Right ventricle myocardium inferior (tissue), 1 donor: ENCODE measurements around the gene FCRLA. TPM values are rescaled to one million over a fixed set of nuclear protein-coding genes. Genes with fewer than 3 reads are reported as not detected.
"Not testable (repeated sequence)": the region's sequence is repeated elsewhere in the genome, so short reads cannot be mapped to it uniquely, and the experiment has no call there.

Source experiments
- ATAC-seq: fragments of 200-7000 bp; cut with Tn5 transposase; one replicate; pipeline ENCODE4 v1.9.1; 2020; ENCODE audit warnings: mild to moderate bottlenecking, moderate library complexity
- DNase-seq: peaks from one replicate; pipeline ENCODE4 v3.0.0; 2021; ENCODE audit errors: missing footprints
- intact Hi-C: fragments of 100-400 bp; cut with DNase I; formaldehyde crosslinking; loops from one replicate; pipeline ENCODE4 v1.11.0; 2022
- total RNA-seq: library from RNA; stranded (reverse); fragmentation: NEBNext Ultra II Directional; extraction: Animal tissue kit (Norgen Biotek cat#: 25700); gene quantifications from one replicate; pipeline ENCODE4 v1.2.1, GENCODE V29; 2021
- donor health status: DM: no; HTN: yes; CAD: no; lungs with severe emphysema.

FCRLA gene
- total RNA-seq, 1 donor from 2014 or later = not detected

DNA sequence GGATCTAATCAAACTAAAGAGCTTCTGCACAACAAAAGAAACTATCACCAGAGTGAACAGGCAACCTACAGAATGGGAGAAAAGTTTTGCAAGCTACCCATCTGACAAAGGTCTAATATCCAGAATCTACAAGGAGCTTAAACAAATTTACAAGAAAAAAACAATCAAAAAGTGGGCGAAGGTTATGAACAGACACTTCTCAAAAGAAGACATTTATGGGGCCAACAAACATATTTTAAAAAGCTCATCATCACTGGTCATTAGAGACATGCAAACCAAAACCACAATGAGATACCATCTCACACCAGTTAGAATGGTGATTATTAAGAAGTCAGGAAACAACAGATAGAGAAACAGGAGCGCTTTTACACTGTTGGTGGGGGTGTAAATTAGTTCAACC, 8.7 kb upstream of the FCRLA start:
- intact Hi-C loops, DNase-seq, ATAC-seq: not testable (repeated sequence)

DNA sequence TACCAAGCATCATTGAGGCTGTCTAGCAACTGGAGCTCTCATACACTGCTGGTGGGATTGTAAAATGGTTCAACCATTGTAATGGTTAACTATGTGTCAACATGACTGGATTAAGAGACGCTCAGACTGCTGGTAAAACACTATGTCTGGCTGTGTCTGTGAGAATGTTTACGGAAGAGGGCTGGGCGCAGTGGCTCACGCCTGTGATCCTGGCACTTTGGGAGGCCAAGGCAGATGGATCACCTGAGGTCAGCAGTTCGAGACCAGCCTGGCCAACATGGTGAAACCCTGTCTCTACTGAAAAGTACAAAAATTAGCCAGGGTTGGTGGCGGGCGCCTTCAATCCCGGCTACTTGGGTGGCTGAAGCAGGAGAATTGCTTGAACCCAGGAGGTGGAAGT, 4.8 kb upstream of the FCRLA start:
- intact Hi-C loops = no loop called here
- DNase-seq = no peak
- no peak for ATAC-seq

- ATAC-seq (no peak), DNase-seq (no peak)
- intact Hi-C loops = no loop called here
Observed at GRCh38 chr1:161705537-161705936, 1.5 kb upstream of the FCRLA start.

GRCh38 chr1:161706113-161706481, 932 bp upstream of the FCRLA start:
- intact Hi-C loops = no loop called here
- no peak for DNase-seq
- ATAC-seq = no peak

- ATAC-seq = no peak
- intact Hi-C loops = no loop called here
- no peak for DNase-seq
Observed at GRCh38 chr1:161707503-161707902, 474 bp downstream of the FCRLA start.

GRCh38 chr1:161709373-161709772, 2.3 kb downstream of the FCRLA start:
- intact Hi-C loops = no loop called here
- DNase-seq = no peak
- no peak for ATAC-seq

DNA sequence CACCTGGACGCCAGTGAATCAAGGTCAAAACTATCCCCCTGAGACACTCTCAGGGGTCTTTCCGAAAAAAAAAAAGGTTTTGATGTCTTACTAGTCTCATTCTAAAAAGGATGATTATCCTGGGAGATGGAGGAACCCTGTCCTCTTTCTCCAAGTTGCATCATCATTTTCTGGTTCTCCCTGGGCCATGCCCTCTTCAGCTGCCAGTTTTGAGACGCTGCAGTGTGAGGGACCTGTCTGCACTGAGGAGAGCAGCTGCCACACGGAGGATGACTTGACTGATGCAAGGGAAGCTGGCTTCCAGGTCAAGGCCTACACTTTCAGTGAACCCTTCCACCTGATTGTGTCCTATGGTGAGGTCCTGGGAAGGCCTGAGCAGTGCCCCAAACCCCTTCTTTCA, 3.5 kb downstream of the FCRLA start:
- intact Hi-C loops = no loop called here
- no peak for ATAC-seq
- no peak for DNase-seq

GRCh38 chr1:161718559-161719324, 11.7 kb downstream of the FCRLA start:
- intact Hi-C loops = no loop called here
- DNase-seq (no peak), ATAC-seq (no peak)

- ATAC-seq = no peak
- intact Hi-C loops = no loop called here
- no peak for DNase-seq
Observed at GRCh38 chr1:161719325-161719611, 12.2 kb downstream of the FCRLA start.

- DNase-seq (no peak), ATAC-seq (no peak)
- intact Hi-C loops = no loop called here
Observed at GRCh38 chr1:161720422-161720821, 13.4 kb downstream of the FCRLA start.

DNA sequence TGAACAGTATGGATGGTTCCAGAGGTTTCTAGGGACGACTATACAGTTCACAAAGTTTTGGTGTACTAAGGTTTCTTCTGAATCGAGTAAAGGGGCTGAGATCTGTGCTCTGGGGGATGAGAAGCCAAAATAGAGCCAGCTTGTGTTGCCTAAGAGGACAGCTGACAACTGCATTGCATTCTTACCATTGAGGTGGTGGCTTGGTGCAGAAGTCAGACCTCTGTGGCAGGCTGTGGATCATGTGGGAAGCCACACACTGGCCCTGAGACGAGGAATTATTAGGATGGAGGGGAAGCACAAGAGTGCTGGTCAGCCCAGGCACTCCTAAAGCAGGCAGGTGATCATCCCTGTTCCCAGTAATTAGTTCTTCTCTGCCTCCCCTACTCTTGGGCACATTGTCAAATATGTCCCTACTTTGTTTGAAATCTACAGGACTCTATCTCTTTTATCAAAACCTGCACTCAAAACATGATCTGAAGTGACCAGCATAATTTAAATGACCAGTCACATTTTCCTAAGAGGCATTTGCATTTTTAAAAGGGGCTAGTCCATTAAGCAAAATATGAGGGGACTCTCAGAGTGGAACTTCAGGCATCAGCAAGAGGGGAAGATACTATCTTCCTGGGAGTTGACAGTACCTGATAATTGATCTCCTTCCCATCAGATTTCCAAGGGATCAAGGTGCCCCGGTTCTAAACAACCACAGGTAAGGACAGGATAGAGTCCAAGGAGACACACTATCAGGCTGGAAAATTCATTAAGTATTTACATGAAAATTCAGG, 14.1 kb downstream of the FCRLA start, which contains the start of gene FCRLB:
FCRLB (plus strand) TSS at position 589 of the 782 bp plus-strand sequence. CDS start 1,129 bp downstream, outside the sequence.
- intact Hi-C loops = no loop called here
- ATAC-seq (no peak), DNase-seq (no peak)

DNA sequence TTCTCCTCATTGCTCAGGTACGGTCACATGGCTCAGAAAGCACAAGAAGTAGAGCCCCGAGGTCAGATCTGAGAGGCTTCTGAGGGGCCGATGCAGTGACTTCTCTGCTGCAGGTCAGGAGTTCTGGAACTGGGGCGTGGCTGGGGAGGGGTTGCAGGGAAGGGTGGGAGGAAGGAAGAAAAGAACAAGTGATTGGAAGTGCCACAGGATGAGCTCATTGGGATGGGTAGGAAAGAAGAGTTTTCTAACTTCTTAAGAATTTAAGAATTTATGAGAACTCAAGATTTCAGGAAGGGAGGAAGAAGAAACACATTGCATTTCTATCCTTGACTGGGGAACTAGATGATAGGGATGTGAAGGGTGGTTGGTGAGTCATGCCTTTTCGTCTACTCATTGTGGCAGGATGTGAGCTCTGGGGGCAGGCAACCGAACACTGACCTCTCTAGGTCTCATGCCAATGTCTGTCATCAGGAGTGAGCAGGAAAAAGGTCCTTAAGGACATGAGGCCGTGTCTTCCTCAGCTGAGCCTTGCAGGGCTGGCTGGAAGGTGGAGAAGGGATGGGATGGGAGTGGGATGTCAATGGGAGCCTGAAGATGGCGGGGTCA, 14.8 kb downstream of the FCRLA start:
- DNase-seq (no peak), ATAC-seq (no peak)
- intact Hi-C loops = no loop called here

- ATAC-seq = no peak
- DNase-seq = no peak
- intact Hi-C loops = no loop called here
Observed at GRCh38 chr1:161722406-161722805, 15.4 kb downstream of the FCRLA start.

- no peak for ATAC-seq
- no peak for DNase-seq
- intact Hi-C loops = no loop called here
Observed at GRCh38 chr1:161723459-161724141, 16.6 kb downstream of the FCRLA start.

DNA sequence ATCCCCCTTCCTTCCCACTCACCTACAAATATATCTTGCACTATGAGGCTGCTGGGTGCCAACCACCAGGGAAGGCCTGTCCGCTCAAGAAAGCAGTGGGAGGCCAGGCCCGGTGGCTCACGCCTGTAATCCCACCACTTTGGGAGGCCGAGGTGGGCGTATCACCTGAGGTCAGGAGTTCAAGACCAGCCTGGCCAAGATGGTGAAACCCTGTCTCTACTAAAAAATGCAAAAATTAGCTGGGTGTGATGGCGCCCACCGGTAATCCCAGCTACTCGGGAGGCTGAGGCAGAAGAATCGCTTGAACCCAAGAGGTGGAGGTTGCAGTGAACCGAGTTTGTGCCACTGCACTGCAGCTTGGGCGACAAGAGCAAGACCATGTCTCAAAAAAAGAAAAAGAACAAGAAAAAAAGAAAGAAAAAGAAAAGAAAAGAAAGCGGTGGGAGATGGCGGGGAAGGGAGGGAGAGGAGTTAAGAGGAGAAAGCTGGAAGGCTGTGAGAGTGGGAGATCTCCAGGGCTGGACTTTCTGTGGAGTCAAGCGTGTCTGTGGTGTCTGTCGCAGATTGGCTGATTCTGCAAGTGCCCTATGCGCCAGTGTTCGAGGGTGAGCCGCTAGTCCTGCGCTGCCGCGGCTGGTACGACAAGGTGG, 18.4 kb downstream of the FCRLA start:
- ATAC-seq, intact Hi-C loops, DNase-seq: not testable (repeated sequence)

GRCh38 chr1:161725908-161726472, 19.0 kb downstream of the FCRLA start:
- DNase-seq = peak; percentile 80
- intact Hi-C loops = no loop called here
- ATAC-seq = peak; percentile 40

DNA sequence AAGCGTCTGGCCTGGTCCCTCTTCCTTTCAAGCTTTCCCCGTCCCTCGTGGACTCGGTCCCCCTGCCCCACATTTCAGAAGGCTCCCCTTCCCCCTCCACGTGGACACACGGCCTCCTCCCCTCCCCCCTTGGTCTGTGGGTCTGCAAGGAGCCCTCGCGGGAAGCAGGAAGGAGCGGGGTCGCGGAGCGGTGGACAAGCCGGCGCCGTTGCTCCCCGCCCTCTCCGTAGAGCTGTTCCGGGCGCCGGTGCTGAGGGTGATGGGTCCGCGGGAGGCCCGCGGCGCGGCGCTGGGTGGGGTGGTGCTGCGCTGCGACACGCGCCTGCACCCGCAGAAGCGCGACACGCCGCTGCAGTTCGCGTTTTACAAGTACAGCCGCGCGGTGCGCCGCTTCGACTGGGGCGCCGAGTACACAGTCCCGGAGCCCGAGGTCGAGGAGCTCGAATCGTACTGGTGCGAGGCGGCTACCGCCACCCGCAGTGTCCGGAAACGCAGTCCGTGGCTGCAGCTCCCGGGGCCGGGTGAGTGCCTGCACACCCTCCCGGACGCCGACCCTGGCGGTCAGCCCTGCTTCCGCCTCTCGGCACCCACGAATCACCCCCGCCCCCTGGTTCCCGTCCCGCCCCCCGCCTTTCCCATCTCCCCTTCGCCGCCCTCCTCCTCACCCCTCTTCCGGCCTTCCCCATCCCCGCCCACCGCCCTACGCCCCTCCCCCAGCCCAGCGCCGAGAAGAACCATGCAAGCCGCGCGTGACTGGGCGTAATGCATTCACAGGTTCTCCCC, 19.6 kb downstream of the FCRLA start:
- peak; percentile 96 for ATAC-seq
- intact Hi-C loops = no loop called here
- DNase-seq = peak; percentile 93
